ENCODE data around the gene PKP1.

DNA sequence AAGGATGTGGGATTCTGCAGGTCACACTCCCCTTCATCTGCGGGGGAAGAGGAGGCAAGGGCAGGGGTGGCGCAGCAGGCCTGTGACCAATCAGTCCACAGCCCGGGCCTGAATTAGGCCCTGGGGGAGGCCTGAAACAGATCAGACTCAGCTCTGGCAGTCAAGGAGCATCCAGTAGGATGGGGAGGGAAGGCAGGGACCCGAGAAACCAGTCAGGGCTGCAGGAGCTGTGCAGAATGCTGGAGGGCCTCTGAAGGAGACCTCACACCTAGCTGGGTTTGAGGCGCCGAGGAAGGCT, 81.5 kb downstream of the PKP1 start:
- TF ChIP-seq, protein P1, sequence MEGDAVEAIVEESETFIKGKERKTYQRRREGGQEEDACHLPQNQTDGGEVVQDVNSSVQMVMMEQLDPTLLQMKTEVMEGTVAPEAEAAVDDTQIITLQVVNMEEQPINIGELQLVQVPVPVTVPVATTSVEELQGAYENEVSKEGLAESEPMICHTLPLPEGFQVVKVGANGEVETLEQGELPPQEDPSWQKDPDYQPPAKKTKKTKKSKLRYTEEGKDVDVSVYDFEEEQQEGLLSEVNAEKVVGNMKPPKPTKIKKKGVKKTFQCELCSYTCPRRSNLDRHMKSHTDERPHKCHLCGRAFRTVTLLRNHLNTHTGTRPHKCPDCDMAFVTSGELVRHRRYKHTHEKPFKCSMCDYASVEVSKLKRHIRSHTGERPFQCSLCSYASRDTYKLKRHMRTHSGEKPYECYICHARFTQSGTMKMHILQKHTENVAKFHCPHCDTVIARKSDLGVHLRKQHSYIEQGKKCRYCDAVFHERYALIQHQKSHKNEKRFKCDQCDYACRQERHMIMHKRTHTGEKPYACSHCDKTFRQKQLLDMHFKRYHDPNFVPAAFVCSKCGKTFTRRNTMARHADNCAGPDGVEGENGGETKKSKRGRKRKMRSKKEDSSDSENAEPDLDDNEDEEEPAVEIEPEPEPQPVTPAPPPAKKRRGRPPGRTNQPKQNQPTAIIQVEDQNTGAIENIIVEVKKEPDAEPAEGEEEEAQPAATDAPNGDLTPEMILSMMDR (conservative IDR thresholded peaks at IDR 0.05), result no peak
- no peak for TF ChIP-seq EZH2 (IDR thresholded peaks at IDR 0.05; ENCODE audit: low read depth)
